Adrenal gland (tissue), 5 donors: ENCODE results near the gene PCDHB16.

Experiments
- POLR2A ChIP-seq, 2 donors: fragments of 450-650 bp; IDR thresholded peaks; one replicate each; pipeline ENCODE4 v1.6.1; 2017; ENCODE audit warnings: antibody characterized with exemption in 2 of 2, mild to moderate bottlenecking in 2 of 2, moderate library complexity in 1 of 2
- TF ChIP-seq, protein P1 (sequence below), 6 experiments: fragments of 450-650 bp in 4 of 6; fragments of 200-600 bp in 2 of 6; sonication (generic) in 1 of 6; IDR thresholded peaks; 1 replicate in 5 of 6; 2 replicates in 1 of 6; pipeline versions ENCODE4 v1.5.1 to v1.8.0; 2016 to 2021; ENCODE audit warnings: antibody characterized with exemption in 6 of 6, mild to moderate bottlenecking in 2 of 6, moderate library complexity in 1 of 6
- donor health status: DM: no; HTN: no; CAD: no.

DNA sequence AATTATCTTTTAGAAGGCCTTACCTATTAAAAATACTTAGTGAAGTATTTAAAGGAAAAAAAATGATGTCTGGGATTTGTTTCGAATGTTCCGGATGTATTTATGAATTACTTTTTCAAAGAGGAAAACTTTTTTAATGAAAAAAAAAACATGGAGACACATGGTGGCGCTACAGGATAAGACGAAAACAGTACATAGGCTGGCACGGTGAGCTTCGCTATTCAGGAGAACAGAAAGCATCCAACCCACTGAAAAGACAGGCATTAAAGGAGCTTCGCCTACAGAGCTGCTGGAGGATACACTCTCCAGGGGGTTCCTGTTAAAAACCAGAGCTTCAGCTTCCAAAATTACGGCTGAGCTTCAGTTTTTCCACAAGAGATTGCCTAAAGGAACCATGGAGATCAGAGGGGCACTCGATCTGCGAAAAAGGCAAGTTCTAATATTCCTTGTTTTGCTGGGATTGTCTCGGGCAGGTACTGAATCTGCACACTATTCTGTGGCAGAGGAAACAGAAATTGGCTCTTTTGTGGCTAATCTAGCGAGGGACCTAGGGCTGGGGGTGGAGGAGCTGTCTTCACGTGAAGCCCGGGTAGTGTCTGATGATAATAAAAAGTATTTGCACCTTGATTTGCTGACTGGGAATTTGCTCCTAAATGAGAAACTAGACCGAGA is 41.1 kb downstream of the PCDHB16 start, which contains the start of gene PCDHB14:
- TF ChIP-seq, protein P1, sequence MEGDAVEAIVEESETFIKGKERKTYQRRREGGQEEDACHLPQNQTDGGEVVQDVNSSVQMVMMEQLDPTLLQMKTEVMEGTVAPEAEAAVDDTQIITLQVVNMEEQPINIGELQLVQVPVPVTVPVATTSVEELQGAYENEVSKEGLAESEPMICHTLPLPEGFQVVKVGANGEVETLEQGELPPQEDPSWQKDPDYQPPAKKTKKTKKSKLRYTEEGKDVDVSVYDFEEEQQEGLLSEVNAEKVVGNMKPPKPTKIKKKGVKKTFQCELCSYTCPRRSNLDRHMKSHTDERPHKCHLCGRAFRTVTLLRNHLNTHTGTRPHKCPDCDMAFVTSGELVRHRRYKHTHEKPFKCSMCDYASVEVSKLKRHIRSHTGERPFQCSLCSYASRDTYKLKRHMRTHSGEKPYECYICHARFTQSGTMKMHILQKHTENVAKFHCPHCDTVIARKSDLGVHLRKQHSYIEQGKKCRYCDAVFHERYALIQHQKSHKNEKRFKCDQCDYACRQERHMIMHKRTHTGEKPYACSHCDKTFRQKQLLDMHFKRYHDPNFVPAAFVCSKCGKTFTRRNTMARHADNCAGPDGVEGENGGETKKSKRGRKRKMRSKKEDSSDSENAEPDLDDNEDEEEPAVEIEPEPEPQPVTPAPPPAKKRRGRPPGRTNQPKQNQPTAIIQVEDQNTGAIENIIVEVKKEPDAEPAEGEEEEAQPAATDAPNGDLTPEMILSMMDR (IDR thresholded peaks at IDR 0.05), result peak in 2 of 6 experiments; percentile 12 to 13
- no peak for TF ChIP-seq POLR2A (IDR thresholded peaks at IDR 0.05)
